HG02970 (cell line): ENCODE results near the gene TSC2.
"Not testable (repeated sequence)": the region's sequence is repeated elsewhere in the genome, so short reads cannot be mapped to it uniquely, and the experiment has no call there.

Experiments
- ATAC-seq: cut with Tn5 transposase; IDR thresholded peaks from one replicate; pipeline ENCODE4 v1.9.1; 2021; ENCODE audit warnings: mild to moderate bottlenecking, moderate library complexity, moderate number of reproducible peaks; ENCODE audit not compliant: unreplicated experiment, low FRiP score

TSC2 gene

DNA sequence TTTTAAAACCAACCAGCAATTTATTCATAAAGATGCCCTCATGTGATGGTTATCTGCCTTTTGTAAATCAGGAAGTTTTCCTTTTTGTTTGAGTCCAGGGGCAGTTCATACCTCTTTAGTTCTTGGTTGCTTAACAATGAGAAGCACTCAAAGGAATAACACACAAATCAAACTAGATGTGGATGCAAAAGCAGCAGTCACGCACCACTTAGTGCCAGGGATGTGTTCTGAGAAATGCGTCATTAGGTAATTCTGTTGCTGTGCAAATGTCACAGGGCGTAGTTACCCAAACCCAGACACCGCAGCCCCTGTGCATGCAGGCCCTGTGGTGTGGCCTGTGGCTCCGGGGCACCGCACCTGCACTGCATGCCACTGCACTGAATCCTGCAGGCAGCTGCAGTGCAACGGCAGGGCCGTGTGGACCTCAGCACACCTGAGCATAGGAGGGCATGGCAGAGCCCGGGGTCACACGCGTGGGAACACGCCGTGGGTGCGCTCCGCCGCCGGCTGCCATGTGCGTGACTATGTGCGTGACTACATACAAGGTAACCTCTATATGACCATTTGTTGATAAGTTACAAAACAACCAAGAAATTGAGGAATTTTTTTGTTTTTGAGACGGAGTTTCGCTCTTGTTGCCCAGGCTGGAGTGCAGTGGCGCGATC is 48.3 kb downstream of the TSC2 start:
- ATAC-seq = no peak

DNA sequence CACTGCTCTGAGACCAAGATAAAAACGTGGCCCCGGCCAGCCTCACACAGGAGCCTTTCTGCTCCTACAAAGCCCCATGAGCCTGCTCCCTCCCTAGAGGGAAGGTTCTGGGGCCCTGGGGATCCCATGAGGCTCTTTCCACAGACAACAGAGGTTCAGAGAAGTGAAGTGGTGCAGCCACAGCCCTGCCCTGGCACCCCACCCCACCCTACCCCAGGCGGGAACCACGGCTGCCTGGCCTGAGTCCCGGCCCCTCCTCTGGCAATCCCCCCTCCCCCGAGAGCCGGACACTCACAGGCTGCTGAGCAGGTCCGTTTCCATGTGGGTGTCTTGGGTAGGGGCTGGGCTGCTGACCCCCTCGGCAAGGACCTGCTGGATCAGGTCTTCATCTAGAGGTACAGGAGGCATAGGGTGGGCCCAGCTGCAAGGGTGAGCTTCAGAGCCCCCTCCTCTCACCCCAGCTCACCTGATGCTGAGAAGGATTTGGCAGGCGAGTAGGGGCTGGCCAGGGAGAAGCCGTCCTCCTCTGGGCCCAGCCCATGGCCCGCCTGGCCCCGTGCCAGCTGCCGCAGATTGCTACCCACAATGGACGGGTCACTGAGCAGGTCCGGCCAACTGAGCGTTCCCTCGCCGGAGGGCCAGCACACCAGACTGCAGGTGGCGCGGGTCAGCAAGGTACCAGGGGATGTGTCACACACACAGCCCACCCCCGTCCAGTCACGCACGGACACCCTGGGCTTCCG is 49.2 kb downstream of the TSC2 start:
- ATAC-seq = no peak

DNA sequence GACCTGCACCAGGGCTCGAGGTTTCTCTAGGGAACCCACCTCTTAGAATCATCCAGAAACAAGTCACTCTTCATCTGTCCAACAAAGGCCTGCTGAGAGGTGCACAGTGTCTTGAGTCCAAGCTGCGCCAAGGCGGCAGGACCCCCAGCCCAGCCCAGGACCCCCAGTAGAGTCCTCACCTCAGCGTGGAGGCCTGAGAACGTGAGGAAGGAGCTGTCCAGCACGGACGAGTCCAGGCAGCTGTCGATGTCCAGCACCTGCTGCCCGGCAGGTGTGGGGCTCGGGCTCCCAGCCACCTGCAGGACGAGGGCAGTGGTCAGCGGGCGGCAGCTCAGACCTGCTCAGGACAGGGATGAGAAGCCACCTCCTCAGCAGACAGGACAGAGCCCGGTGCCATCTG is 49.9 kb downstream of the TSC2 start:
- ATAC-seq = not testable (repeated sequence)

DNA sequence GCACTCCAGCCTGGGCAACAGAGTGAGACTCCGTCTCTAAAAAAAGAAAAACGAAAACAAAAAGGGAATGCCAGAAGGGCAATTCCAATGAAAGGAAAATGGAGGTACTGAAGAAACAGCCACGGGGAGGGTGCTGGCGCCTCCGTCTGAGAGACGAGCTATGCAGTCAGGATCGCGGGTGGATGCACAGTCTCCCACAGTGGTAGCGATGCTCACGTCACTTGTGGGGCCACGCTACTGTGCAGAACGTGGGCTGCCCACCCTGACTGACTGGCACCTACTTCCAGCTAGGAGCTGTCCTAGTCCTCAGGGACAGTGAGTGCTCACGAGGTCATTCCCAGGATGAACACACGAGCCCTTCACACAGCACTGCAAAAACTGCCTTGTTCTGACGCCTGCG is 53.8 kb downstream of the TSC2 start:
- not testable (repeated sequence) for ATAC-seq

DNA sequence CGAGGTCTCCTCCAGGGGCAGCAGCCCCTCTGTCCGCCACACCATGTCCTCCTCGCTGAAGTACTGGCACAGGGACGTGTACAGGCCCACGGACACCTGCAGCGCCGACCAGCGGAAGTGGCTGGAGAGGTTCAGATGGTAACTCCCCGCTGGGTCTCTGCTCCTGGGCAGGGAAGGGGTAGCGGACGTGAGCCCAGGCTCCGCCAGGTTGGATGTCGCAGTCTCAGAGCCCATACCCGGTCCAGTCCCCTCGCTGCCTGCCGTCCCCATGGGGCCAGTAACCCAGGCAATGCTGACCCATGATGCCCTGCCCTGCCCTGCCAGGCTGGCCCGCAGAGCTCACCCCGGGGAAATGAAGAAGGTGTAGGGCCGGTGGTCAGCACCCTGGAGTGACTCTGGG is 54.7 kb downstream of the TSC2 start:
- no peak for ATAC-seq

DNA sequence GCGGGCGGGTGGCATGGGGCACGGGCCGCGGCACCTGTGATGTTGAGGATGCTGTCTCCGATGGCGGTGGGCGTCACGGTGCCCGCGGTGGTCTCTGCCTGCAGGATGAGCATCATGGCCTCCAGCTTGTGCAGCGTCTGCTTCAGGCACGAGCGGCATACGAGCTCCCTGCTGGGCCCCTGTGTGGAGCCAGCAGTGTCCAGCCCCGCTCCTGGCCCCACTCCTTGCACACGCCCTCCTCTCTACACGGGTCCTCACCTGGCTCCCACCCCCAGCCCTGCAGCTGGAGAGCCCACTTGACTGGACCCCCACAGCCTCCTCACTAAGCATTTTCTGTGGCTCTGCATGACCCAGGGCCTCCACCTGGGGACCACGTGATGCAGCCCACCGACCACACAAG is 56.7 kb downstream of the TSC2 start:
- not testable (repeated sequence) for ATAC-seq

DNA sequence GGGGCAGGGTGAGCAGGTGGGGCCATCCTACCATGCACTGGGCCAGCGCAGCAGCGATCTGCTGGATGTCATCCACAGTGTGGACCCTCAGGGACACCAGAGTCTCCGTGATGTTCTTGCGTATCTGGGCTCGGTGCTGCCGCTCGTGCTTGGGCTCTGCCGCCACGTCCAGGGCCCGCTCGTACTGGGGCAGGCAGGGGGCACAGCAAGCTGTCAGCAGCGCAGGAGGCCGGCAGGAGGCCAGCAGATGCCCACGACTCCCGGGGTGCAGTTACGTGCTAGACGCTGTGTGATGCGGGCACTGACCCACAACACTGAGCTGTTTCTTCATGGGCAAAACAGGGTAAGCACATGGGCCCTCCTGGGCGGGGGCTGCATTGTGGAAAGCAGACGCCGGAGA is 57.5 kb downstream of the TSC2 start:
- ATAC-seq = not testable (repeated sequence)

DNA sequence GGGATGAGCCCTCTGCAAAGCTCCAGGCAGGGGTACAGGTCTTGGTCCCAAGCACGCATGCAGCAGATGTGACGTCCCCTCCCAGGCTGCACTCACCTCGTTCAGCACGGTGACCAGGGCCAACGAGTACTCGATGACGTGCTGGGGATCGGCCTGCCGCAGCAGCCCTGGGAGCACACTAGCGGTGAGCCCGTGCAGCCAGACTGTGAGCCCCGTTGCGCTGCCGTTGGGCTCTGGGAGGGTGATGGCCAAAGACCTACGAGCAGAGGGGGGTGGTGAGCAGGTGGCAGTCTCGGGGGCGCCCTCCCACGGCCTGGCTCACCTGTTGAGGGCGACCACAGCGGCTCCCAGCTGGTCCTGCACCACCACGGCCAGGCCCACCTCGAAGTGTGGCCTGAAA is 58.0 kb downstream of the TSC2 start:
- ATAC-seq = not testable (repeated sequence)

DNA sequence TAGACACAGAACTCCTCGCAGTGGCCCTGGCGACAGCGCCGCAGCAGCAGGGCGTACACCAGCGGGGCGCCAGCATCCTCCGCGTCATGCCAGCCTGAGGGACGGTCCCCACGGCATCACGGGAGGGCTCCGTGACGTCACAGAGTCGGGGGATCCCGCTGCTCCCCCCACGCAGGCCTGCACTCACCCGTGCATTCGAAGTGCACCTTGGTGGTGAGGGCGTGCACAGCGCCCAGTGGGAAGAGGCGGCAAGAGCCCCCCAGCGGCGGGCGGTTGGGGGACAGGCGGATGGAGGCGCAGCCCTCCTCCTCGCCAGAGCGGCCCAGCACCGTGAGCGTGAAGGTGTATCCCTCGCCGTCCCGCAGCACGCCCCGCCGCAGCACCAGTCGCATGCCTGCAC is 58.4 kb downstream of the TSC2 start:
- not testable (repeated sequence) for ATAC-seq

DNA sequence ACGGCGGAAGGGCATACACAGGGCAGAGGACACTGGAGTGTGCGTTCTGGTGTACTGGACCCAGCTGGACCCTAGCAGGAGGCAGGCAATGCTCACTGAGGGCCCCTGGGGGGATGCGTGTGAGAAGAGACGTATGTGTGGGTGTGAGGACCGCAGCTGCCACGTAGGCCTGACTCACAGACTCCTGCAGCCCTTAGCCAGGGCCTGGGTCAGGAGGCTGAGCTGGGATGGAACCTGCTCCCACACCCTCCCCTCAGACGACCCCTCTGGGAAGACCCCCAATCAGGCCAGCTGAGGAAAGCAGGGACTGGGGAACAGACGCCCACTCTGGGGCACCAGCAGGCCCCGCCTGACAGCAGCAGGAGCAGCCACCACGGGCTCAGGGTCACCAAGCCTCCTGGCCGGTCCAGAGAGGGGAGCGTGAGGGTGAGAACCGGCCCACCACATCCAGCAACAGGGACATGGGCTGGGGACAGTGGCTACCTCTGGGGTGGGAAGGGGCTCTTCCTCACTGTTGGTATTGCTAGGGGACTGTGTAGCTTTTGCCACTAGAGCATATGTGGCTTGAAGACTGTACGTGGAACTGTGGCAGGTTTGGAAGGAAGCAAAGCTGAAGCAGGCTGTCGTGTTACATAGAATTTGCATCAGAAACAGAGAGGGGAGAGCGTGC is 59.5 kb downstream of the TSC2 start:
- not testable (repeated sequence) for ATAC-seq

DNA sequence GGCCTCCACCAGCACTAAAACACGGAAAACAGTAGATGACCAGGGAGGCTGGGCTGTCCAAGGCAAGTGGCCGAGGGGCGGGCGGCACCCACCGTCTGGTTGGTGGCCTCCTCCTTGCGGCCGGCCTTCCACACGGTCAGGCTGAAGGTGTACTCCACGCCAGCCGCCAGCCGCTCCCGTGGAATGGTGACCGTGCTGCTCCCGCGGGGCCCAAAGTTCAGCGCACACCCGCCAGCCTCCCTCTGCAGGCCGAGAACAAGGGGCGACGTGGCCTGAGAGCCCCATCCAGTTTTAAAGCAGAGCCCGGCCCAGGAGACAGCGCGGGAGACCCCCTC is 60.0 kb downstream of the TSC2 start:
- not testable (repeated sequence) for ATAC-seq

DNA sequence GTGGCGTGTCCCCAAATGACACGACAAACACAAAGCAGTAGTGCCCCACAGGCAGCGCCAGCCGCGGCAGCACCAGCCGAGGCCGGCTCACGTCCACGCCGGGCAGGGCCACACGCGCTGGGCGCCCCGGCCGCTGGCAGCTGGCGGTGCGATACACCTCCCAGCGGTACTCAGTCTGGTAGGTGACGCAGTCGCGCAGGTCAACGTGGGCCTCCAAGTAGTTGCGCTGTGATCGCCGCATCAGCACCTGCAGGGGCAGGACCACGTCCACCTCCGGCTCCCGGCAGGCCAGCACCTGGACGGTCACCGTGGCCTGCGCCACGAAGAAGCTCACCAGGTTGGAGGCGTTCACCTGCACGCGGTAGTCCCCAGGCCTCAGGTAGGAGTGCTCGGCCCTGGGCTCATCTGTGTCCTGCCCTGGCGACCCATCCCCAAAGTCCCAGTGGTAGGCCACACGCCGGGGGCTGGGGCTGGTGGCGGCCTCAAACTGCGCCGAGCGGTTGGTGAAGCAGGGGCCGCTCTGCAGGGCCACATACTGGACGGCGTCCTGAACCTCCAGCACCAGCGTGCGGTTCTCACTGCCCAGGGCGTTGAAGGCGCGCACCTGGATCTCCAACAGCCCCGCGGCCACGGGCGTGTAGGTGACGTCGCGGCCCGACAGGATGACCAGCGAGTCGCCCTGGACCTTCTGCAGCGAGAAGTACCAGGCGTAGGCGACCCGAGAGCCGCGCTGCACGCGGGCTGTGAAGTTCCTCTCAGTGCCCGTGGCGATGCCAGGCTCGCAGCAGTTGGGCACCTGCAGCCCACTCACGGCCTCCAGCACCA is 60.9 kb downstream of the TSC2 start:
- ATAC-seq = not testable (repeated sequence)

DNA sequence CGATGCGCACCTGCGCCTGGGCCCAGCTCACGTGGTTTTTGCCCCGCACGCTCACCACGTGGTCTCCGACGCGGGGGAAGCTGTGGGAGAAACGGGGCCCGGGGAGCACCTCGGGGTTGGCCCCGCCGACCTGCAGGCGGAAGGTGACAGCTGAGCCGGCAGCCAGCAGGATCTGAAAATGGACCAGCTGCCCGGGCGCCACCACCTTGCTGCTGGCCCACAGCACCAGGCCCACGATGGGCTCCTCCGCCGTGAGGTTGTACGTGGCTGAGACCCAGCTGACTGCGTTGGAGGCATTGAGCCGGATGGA is 61.4 kb downstream of the TSC2 start:
- ATAC-seq = not testable (repeated sequence)

DNA sequence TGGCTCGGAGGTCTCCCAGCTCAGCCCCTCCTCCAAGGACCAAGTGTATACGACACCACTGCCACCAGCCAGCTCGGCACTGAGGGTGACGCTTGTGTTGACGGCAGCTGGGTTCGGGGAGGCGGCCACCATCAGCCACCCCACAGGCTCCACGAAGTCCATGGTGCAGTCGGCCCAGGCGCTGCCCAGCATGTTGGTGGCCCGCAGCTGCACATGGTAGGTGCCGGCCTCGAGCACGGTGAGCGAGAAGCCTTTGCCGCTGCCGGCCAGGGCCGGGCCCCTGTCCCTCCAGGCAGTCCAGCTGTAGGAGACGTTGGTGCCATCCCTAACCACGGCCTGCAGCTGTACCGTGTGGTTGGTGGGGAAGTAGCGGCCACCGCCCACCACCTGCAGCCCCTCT is 62.1 kb downstream of the TSC2 start:
- ATAC-seq = not testable (repeated sequence)

DNA sequence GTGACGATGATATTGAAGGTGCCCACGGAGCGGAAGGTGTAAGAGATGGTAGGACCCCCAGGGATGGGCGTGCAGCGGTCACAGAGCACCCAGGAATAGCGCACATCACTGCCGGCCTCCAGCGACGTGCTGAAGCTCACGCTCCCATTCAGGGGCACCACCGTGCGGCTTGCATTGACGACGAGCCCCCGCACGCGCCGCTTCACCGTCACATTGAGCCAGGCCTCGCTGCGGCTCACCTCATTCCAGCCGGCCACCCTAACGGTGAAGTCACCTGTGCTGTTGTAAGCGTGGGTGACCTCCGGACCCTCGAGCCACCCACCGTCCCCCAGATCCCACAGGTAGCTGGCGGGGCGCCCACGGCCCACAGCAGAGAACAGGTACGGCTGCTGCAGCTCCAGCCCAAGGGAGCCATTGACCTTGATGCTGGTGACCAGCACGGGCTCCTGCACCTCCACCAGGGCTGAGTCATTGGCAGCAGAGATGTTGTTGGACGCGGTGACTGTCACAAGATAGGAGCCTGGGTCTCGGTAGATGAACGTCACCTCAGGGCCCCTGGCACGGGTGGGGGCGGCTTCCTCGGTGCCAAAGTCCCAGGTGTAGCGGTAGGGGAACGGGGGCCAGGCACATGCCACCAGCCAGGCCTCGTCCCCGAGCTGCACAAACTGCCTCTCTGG is 62.7 kb downstream of the TSC2 start:
- ATAC-seq = not testable (repeated sequence)

DNA sequence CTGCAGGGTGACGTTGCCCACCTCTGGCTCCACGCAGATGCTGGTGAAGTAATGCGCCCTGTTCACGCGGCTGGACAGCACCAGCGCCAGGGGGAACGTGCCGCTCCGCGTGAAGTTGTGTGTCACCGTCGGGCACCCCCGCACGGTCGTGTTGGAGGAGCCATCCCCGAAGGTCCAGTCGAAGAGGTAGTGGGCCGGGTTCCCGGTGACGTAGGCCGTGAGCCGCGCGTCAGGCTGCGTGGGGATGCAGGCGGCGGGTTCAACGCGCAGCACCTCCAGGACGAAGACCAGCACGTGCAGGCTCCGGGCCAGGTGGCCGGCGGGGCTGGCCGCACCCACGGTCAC is 63.2 kb downstream of the TSC2 start:
- ATAC-seq = not testable (repeated sequence)

DNA sequence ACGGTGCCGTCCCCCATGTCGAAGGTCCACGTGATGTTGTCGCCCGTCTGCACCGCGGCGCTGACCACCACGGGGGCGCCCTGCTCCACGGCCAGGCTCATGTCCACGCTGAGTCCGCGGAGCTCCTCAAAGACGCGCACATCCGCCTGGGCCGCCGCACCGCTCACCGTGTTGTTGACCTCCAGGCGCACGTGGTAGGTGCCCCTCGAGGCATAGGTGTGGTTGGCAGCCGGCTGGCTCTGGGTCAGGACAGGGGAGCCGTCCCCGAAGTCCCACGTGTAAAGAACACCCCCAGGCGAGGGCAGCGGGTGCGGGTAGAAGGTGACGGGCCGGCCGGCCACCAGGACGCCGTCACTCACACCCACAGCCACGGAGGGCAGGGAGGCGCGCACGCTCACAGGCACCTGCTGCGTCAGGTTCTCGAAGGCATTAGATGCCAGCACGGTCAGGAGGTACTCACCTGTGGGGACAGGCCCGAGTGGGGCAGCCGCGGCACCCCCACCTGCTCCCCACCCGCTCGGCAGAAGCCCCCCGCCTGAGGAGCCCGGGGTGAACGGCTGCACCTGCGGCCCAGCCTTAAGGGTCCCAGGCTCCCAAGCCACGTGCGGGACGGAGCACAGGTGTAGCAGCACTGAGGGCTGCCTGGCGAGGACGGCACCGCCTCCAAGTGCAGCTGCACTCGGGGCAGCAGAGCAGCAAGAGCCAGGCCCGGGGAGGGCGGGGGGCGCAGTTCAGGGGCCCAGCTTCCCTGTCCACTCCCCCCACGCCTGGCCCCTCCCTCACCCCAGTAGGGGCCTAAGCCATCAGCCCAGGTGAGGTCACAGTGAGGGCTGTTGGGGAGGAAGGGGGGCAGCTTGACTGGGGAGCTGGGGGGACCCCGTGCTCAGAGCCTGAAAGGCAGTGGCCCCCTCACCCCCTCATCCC is 63.9 kb downstream of the TSC2 start:
- not testable (repeated sequence) for ATAC-seq

DNA sequence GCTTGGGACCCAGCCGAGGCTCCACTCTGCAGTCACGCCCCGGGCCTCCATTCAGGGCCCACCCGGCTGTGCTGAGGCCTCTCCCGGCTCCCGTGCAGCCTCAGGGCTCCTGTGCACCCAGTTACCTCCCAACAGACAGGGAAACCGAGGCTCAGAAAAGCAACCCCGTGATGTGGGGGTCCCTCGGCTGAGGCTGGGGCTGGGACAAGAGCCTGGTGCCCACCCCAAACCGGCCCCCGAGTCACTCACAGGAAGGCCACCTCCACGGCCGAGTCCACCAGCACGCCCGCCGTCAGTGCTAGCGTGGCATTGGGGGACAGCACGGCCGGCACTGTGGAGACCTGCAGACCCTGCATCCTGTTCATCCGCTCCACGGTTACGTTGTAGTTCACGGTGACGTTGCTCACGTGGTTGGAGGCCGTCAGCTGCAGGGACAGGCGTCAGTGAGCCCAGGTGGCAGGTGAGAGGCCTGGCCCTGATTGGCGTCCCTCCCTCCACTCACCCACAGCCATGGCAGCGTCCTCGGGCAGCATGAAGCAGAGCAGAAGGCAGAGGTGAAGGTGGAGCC is 64.8 kb downstream of the TSC2 start:
- ATAC-seq = not testable (repeated sequence)

DNA sequence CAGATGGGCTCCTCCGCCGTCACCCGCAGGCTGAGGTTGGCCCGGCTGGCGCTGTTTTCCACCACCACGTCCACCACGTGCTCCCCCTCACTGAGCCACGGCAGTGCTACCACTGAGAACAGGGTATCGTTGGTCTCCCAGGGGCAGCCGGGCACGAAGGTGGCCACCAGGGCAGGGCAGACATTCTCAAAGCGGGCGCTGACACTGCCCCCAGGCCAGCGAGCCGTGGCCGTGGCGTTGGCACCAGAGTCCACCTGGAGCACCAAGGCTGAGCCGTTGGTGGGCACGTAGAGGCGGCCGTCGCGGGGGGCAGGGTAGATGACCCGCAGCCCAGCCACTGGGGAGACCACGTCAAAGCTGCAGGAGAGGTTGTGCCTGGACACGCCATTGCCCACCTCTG is 66.4 kb downstream of the TSC2 start:
- ATAC-seq = not testable (repeated sequence)
